T-helper 22 cell (primary cell): ENCODE measurements around the gene PI16.
A peak's percentile ranks its signal among the peaks of the same experiment; 100 is the strongest.
"Not testable (repeated sequence)": the region's sequence is repeated elsewhere in the genome, so short reads cannot be mapped to it uniquely, and the experiment has no call there.

Experiments
- DNase-seq: peaks from one replicate; pipeline ENCODE4 v3.0.0-alpha.2; 2020; ENCODE audit warnings: low read depth

PI16 gene

DNA sequence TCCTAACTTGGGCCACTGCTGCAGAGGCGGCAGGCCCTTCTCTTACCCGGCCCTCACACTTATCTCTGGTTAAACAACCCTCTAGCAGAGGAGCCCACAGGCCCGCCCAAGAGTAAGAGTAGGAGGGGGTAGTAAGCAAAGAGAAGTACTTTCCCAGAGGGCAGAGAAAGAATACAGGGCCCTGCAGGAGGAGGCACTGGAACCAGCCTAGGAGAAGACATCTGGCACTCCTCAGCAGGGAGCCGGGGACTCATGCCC lies 21.4 kb downstream of the PI16 start:
- DNase-seq, result no peak

DNA sequence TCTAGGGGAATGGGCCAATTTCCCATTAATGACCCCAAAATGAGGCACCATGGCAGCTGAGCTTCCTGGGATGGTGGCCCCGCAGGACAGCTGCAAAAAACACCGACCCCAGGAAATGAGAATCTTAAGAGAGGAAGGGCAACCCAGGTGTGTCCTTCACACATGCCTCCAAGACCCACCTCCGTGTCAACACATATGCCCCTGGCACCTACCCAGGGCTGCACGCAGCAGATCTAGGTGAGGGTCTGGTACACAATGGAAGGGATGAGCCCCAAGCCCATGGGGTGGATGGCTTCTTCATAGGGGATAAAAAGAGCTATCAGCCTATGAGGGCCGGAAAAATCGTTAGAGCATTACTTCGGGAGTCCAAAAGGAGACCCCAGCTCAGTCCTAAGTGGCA lies 22.0 kb downstream of the PI16 start:
- no peak for DNase-seq

DNA sequence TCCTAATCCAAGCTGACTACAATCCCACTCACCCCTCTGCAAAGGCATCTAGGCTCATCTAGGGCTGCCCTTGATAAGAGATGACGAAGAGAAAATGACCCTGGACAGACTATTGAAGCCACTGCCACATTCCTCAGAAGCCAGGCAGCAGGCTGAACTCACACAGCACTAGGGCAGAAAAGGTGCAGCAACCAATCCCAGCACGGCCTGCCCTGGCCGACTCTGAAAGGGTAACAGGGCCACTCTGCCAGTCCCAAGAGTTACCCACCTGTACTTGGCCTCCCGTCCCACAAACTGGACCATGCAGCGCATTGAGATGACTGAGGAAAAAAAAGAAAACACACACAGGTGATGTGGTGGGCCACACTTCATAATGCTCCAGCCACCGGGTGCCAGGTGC lies 22.4 kb downstream of the PI16 start:
- no peak for DNase-seq

DNA sequence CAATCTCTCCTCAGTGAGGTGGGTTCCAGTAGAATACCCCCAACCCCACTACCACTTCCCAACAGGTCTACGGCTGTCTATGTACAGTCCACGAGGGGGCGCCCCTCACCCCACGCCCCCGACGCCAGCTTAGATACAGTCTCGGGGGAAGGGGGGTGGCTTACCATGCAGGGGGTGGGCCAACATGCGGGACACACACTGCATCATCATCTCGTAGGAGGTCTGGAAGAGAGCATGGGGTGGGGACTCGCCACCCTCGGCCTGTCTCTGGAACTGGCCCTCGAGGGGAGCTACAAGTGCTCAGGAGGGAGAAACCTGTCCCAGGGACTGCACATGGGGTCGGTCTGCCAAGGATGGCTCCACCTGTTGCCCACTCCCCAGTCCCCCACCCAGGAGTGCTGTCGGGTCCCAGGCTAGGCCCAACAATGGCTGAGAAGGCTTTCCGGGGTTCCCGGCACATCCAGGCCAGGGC lies 23.0 kb downstream of the PI16 start:
- no peak for DNase-seq

DNA sequence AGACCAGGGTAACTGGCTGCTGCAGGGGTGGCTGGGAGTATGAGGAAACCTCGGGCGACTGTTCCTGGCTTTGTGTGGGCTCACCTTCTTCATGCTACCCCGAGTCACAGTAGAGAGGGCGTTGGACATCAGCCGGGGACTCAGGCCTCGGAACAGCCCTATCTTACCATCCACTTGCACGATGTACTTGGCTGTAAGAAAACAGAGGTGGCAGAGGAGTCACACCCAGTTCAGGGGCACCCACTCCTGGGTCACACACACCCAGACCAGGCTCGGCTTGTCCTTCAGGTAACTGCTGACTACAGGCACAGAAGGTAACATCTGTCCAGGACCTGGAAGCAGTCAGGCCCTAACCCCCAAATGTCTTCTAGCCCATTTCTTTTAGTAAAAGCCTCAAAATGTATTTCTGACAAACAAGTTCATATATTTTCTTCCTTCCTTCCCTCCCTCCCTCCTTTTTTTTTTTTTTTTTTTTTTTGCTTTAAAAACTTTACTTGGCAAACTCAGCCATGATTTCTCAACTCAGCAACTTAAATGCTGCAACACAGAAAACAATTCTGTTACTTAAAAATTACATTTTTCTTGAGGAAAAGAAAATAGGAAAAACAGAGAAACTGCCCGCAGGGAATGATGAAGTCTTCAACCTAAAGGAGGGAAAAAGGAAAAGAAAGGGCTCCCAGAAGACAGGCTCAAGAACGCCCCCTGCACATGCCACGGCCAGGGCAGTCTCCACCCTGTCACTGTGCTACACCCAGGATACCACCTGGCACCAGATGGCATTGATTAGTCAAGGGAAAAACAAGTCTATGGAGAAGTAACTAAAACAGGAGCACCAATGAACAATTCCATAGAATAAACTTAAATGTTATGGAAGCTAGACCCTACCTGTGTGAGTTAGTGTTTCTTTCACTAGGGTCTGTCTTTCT lies 24.1 kb downstream of the PI16 start:
- DNase-seq, result no peak

DNA sequence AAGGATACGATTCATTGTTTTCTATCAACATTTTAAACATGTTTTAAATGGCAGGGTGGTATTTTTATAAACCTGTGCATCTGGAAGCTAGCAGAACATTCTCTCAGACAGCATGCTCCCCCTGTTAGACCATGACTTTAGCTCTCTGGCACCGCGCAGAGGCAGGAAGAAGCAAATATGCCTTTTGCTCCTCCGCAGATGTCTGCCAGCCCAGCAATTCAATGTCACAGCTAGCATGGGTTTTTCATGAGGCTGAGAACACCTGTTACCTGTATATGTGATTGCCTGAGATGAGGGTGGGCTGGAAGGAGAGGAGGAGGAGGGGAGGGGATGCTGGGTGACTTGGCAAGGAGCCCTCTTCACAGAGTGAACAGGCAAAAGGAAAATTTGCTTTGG lies 24.8 kb downstream of the PI16 start:
- DNase-seq, result no peak

DNA sequence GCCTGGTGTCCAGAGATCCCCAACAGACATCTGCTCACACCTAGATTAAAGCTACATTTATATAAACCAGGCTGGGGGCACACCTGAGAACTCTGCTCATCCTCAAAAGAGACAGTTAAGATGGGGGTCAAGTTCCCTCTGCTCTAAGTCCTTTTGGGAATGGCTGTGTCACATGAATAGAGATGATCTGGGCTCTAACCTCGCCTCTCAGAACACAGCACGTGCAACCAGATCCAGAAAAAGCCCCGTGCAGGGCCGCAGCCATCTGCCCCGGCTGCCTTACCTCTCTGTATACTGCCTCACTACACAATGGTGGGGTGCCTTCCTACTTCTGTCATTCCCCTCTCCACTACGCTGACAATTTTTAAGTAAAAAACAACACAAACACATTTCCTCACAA lies 25.6 kb downstream of the PI16 start:
- DNase-seq, result no peak

DNA sequence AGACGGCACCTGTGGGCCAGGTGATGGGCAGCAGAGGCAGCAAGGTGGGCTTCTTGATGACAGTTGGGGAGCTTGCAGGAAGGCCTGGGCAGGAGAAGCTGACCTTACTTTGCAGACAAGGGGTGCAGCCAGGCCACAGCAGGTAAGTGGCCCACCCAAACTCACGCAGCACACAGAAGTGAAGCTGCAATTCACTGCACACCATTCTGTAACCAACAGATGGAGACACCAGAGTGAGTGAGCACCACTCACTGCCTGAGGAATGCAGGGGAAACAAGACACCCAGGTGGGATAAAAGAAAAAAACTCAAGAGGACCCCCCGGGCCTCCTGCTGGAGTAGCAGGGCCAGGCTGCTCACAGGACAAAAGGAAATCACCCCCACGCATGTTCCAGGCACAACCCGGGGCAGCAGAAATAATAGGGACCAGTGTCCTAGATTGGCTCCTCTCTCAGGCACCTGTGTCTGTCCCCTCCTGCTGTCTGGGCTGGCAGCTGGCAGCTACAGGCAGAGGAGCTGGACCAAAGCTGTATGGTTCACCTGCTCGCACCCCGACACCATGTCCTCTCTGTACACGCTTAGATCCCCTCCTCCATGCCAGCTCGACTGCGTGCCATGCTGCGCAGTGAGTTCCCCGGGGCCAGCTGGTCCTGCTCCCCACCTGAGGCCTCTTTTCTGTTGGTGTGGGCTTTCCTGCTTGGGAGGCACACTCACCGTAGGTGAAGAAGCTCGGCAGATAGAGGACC lies 26.5 kb downstream of the PI16 start:
- no peak for DNase-seq

DNA sequence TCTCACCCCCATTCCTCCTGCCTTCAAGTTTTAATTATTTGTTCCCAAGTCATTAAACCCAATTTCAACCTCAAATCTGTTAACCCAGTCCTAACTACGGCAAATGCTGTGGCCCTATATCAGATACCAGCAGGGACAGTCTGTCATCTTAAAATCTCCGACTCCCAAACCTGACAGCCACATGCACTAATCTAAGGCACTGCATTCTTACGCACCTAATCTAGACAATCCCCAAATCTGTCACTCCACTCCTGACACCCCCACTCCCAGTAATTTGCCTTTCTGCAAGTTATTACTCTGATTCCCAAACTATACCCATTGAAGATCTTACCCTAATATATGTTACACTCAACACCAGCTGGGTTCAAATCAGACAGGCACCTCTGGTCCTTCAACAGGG lies 29.0 kb downstream of the PI16 start:
- DNase-seq, result no peak

DNA sequence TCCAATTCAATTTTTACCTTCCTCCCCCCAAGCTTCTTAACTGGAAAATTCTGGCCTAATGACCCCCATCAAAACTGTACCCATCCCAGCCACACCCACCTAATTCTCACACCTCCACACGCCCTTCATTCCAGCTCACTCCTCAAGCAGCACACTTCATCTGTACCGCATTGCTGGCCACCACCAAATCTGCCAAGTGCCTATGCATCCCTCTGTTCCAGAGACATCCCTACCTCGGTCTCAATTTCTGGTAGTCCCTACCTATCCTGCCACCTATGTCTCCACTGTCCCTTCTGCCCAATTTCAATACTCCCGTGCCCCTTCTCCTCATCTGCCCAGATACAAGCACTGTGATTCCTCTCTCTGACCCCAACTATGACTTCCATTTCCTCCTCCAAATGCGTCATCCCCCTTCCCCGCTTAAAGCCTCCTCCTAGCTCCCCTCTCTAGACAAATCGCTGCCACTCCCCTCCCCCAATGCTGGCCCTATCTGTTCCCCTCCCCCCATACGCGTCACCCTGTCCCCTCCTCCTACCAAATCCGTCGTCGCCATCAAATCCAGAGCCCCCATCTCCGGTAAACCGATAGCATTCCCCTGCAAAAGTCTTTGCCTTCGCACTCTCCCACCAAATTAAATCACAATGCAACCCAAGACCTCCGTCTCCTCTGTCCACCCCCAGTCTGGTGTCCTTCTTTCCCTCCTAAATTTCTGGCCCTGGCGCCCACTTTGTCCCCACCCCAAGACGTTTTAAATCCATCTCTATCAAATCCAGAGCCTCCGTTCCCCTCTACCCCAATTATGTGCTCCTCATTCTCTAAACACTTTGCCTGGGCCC lies 30.3 kb downstream of the PI16 start:
- DNase-seq, result peak; percentile 68

DNA sequence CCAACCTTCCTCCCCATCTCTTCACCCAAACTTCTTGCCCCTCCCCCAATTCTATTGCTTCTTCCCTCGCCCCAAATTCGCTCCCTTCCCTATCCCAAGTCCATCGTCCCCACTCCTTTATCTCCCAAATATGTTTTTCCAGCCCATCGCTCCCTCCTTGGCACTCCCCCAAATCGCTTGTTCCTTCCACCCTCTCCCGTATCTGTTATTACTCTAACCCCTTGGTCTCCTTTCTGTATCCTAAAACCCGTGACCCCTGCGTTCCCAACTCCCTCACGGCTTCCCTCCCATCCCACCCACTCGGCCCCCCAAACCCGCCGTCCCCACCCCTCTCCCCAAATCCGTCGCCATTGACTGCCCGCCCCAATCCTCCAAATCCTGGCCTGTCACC lies 30.9 kb downstream of the PI16 start:
- no peak for DNase-seq

DNA sequence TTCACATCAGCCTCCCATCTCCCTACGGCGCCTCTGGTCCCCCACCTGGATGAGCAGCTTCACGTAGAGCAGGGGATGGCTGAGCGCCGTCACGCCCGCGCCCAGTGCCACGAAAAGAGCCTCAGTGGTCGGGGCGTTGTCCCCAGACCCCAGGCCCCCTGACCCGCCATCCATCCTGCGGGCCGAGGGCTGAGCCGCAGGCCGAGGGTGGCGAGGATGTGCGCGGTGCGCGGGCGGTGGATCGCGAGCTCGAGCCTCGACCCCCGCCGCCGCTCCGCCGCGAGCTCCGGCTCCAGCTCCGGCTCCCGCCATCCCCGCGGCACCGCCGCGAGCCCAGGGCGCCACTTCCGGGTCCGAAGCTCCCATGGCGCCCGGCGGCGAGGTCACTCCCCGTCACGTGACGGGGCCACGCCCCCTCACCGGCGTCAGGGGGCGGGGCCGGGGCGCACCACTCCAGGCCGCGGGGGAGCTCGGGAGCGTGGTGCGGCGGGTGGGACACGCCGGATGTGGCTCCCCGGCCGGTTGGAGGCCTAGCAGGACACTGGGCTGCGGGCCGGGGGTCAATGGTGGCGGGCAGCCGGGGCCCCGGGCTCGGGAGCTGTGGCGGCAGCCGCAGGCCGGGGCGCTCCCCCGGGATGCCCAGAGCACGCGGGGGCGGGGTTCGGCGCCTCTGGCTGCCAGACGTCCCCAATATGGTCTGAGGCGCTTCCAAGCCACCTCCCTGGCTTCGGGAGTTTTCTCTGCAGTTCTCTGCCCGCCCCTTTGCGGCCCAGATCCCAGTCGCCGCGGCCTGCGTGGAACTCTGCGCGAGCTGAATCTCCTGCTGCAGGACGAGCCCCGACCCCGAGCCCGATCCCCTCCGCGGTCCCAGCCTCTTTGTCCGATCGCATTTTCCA lies 31.5 kb downstream of the PI16 start, which contains the start of gene MTCH1:
Gene MTCH1, minus strand, starts transcription at position 389 of the 896 bp plus-strand sequence. Its CDS starts 23 bp downstream, at position 366.
- DNase-seq, result peak; percentile 80

DNA sequence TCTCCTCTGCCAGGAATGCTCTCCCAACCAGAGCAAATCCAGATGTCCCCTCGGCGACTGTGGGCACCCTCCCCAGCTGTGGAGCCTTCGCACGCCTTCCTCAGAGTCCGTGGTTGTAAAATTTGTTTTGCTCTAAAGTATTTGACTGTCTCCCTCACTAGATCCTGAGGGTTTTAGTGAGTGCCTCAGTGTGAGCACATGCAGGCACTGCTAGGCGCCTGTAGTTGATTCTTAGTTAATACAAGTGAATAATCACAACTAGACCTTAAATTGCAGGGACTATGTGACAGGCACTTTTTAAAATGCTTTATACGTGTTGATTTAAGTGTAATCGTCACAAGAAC lies 32.1 kb downstream of the PI16 start:
- no peak for DNase-seq

DNA sequence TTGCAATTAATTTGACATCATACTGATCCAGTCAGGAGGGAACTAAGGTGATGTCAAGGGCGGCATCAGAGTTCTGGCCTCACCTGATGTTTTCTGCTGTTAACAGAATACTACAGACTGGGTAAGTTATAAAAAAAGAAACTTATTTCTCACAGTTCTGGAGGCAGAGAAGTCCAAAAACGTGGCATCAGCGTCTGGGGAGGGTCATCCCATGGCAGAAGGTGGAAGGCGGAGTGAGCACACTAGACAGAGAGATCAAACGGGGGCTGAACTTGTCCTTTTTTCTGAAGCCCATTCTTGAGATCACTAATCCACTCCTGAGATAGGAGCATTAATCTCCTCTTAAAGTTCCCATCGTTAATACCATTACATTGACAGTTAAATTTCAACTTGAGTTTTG lies 34.7 kb downstream of the PI16 start:
- no peak for DNase-seq

DNA sequence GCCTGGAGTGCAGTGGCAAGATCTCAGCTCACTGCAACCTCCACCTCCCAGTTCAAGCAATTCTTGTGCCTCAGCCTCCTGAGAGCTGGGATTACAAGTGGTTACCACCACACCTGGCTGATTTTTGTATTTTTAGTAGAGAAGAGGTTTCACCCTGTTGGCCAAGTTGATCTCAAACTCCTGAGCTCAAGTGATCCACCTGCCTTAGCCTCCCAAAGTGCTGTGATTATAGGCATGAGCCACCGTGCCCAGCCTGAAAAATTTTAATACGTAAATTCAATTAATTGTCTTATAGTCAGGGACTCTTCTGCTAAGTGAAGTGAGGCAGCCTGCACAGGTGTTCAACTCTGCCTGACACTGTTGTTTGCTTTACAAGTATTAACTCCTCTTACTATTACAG lies 35.9 kb downstream of the PI16 start:
- not testable (repeated sequence) for DNase-seq

DNA sequence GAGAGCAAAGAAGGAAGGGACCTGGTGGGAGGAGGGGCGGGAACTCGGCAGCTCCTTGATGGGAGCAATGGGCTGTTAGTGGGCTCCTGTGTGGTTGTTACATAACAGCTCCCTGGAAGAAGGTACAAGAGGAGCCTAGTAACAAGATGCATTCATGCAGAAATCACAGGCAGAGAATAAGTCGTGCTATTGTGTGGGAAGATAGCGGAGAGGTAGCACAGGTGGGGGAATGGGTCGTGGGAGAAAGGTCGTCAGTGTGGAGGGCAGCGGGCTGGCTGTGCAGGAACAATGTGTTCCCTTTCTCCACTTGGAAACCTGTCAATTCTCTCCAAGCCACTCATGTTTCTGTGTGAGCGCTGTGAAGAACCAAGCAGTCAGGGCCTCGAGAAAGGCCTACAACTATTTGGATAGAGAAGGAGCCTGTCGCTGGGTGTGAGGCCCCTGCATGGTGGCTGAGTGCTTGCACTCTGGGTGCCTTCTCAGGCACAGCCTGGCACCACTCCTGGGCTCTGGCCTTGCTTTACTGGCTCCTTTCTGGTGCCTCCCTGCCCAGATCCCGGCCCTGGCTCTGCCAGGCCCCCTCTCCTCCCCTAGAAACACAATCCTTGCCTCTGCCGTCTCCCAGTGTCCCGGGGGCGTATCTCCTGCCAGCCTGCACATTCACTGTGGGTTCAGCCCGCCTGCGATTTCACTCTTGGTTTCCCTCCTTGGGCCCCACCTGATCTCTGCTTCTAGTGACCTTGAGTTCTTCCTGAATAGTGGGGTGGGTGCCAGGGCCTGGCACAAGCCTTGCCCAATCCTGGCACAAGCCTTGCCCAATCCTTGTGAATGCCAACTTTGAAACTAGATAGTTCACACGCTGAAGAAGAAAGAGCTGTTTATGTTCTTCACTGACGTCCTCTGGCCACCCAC lies 43.5 kb downstream of the PI16 start:
- DNase-seq, result no peak

DNA sequence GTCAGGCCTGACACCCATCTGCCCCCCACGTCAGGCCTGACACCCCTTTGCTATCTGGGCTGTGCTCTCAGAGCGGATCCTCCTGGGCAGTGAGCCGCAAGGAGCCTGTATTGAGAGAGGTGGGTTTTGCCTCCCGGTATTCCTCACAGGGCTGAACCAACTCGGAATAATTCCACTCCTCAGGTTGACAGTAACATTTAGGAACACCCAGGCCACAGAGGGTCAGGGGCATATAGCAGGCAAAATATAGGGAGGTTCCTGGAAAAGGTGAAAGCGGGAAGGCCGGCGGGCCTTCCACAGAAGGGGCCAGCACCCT lies 44.1 kb downstream of the PI16 start:
- no peak for DNase-seq

DNA sequence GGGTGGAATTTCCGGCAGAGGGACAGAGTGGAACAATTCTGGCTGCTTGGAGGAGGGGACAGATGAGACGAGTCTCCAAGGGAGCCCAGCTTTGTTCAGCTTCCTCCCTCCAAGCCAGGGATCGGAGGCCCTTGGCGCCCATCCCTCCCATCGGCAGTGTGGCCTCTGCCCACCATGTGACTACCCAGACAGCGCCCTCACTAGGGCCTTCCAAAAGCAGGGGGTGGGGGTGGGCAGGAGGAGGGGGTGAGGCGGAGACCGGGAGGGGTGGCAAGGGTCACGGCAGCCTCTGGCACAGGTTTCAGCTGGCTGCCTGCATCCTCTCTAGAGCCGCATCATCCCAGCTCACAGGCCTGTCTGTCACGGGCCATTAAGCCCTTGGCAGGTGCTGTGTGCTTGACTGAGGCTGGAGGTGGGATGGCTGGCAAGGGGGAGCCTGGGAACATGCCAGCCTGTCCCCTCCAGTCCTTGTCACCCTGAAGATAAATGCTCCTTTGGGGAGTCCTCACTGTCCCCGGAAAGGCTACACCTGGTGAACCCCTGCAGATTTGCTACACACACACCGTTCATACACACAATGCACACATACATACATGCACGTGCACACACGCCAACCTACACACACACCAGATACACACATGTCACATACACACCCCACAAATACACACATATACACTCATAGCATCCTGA lies 44.7 kb downstream of the PI16 start:
- no peak for DNase-seq

DNA sequence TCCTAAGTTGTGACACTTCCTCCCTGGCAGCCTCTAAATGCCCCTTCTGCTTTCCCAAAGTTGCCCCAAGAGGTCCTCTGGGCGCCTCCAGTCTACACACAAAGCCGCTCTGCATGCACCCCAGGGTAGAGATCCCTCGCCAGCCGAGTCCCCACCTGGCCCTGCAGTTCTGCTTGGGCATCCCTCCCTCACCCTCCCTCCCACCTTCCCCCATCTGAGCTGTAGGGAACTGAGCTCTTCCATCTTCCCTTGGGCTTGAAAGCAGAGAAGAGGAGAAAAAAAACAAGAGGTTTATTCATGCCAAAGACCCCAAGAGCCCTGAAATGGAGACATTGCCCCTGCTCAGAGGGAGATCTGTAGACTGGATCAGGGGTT lies 45.2 kb downstream of the PI16 start:
- no peak for DNase-seq
